ENCODE measurements around the gene GPC6.
"Not testable (repeated sequence)": the region's sequence is repeated elsewhere in the genome, so short reads cannot be mapped to it uniquely, and the experiment has no call there.

Gene GPC6

GRCh38 chr13:93450761-93451160, 224.2 kb downstream of the GPC6 start:
- no peaks in the 10 kb centered on the region for H3K36me3 ChIP-seq (ENCODE audit: insufficient read depth, low read length)
- H3K9ac ChIP-seq (ENCODE audit: low read depth, low read length): no peak overlapping the region
- H3K4me1 ChIP-seq (ENCODE audit: insufficient read depth, low read length): 0 out of 2 replicates have a peak, but pooled peaks cover 2% of the 10 kb centered on the region
- no peaks in the 10 kb centered on the region for H3K9me3 ChIP-seq (ENCODE audit: control insufficient read depth, insufficient read depth, low read length)

- H3K9ac ChIP-seq (ENCODE audit: low read depth, low read length); H3K4me1 ChIP-seq (ENCODE audit: insufficient read depth, low read length); H3K9me3 ChIP-seq (ENCODE audit: control insufficient read depth, insufficient read depth, low read length); H3K36me3 ChIP-seq (ENCODE audit: insufficient read depth, low read length): not testable (repeated sequence)
Measured at GRCh38 chr13:93454676-93455235, 228.1 kb downstream of the GPC6 start.

DNA sequence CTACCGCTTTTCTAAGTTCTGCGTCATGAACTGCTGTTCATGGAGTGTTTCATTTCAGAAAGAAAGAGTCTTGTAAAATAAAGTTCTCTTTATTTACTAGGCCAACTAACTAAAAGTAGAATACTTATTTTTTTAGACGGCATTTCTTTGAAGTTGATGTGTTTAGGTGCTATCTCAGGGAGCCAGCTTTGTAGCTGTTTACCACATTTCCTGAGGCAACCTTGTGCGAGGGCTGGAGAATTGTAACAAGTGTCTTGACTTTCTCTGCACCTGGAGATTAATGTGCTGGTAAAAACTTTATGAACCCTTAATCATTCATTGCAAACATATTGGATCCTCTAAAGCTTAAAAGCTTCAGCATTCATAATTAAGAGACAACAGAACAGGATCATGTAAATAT, 229.3 kb downstream of the GPC6 start:
- Histone ChIP-seq H3K9me3 (ENCODE audit: control insufficient read depth, insufficient read depth, low read length) (no peaks in the 10 kb centered on the region), H3K36me3 (ENCODE audit: insufficient read depth, low read length) (no peaks in the 10 kb centered on the region), H3K9ac (ENCODE audit: low read depth, low read length) (no peak overlapping the region), H3K4me1 (ENCODE audit: insufficient read depth, low read length) (0 out of 2 replicates have a peak, but pooled peaks cover 4% of the 10 kb centered on the region)

- H3K9me3 ChIP-seq (ENCODE audit: control insufficient read depth, insufficient read depth, low read length): no peaks in the 10 kb centered on the region
- H3K4me1 ChIP-seq (ENCODE audit: insufficient read depth, low read length): 0 out of 2 replicates have a peak, but pooled peaks cover 4% of the 10 kb centered on the region
- H3K36me3 ChIP-seq (ENCODE audit: insufficient read depth, low read length): no peaks in the 10 kb centered on the region
- H3K9ac ChIP-seq (ENCODE audit: low read depth, low read length): no peak overlapping the region
Measured at GRCh38 chr13:93460005-93460404, 233.4 kb downstream of the GPC6 start.

- Histone ChIP-seq H3K36me3 (ENCODE audit: insufficient read depth, low read length) (no peaks in the 10 kb centered on the region), H3K9ac (ENCODE audit: low read depth, low read length) (no peak overlapping the region), H3K4me1 (ENCODE audit: insufficient read depth, low read length) (no peaks in the 10 kb centered on the region), H3K9me3 (ENCODE audit: control insufficient read depth, insufficient read depth, low read length) (no peaks in the 10 kb centered on the region)
Measured at GRCh38 chr13:93462151-93462550, 235.5 kb downstream of the GPC6 start.

DNA sequence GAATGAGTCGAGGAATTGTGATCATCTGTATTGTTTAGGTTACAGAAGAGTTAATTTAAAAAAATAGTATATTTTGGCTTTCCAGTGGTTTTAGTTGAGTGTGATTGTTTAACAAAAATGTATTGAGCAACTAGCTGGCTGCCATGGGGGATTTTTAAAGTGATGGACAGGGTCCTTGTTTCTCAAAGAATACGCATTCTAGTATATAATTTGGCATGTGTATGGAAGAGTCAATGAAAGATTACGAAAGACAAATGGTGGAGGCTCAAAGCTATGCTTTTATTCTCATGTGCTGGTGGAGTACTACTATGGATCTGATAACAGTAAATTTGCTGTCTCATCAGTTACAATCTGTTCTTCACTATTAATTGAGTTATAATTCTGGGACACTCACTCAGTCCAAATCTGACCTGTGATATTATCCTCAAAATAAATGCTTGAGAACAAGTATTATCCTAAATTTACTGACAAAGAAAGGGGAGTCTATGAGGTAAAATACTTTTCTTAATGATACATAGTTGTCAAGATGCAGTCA, 240.0 kb downstream of the GPC6 start:
- Histone ChIP-seq H3K9me3 (ENCODE audit: control insufficient read depth, insufficient read depth, low read length) (no peaks in the 10 kb centered on the region; the same call in 1 of the 2 replicates), H3K36me3 (ENCODE audit: insufficient read depth, low read length) (no peaks in the 10 kb centered on the region), H3K9ac (ENCODE audit: low read depth, low read length) (no peak overlapping the region), H3K4me1 (ENCODE audit: insufficient read depth, low read length) (no peaks in the 10 kb centered on the region)

DNA sequence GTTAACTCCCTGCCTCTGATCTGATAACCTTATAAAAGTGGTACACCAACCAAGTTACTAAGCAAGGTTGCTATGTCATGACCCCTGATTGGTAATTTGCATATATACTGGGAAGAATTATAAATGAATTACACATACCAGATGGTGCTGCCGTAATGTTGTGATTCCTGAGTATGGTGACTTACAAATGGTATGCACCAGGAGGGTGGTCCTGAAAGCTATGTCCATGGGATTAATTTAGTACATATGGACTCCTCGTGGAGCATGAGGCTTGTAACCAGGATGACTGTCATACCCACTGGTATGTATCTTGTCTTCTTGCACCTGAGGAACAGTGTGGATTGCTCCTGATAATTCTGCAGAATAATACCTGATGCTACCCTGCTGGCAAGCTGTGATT, 240.6 kb downstream of the GPC6 start:
- Histone ChIP-seq H3K9me3 (ENCODE audit: control insufficient read depth, insufficient read depth, low read length) (no peaks in the 10 kb centered on the region; the same call in 1 of the 2 replicates), H3K4me1 (ENCODE audit: insufficient read depth, low read length) (no peaks in the 10 kb centered on the region), H3K9ac (ENCODE audit: low read depth, low read length) (no peak overlapping the region), H3K36me3 (ENCODE audit: insufficient read depth, low read length) (no peaks in the 10 kb centered on the region)

DNA sequence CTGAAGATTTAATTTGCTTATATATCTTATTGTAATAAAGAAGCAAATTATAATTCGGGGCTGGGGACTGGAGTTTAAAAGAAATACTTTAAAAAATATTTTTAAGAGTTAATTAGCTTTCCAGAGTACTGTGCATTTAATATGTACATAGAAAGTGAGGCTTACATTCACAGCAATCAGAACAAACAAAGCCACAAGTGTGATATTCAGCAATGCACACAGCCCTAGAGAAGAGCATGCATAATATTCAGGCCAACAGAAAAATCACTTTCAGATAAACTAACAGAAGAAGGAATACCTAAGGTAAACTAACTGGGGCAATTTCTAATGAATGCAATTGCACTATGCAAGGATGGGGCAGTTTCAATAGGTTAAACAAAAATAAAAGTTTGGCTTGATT, 241.8 kb downstream of the GPC6 start:
- H3K9ac ChIP-seq (ENCODE audit: low read depth, low read length): no peak overlapping the region
- no peaks in the 10 kb centered on the region; the same call in 1 of the 2 replicates for H3K9me3 ChIP-seq (ENCODE audit: control insufficient read depth, insufficient read depth, low read length)
- no peaks in the 10 kb centered on the region for H3K4me1 ChIP-seq (ENCODE audit: insufficient read depth, low read length)
- H3K36me3 ChIP-seq (ENCODE audit: insufficient read depth, low read length): no peaks in the 10 kb centered on the region

DNA sequence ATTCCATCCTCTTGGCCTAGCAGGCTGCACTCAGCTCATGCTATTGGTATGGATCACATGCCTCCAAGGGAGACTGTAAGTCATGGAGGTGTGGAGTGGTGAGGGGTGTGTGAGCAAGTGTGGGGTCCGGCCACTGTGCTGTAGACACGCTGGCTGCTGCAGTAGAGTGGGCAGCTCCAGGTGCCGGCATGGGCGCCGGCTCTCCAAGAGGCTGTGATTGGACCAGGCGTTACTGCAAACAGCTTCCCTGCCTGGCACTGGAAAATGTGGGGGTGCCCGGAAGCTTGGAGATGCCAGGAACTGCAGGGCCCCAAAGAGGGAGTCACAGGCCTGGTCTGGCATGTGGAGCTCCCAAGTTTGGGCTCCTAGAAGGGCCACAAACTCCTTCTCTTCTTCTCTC, 245.7 kb downstream of the GPC6 start:
- no peak overlapping the region for H3K9ac ChIP-seq (ENCODE audit: low read depth, low read length)
- H3K9me3 ChIP-seq (ENCODE audit: control insufficient read depth, insufficient read depth, low read length): no peaks in the 10 kb centered on the region; the same call in 1 of the 2 replicates
- no peaks in the 10 kb centered on the region for H3K36me3 ChIP-seq (ENCODE audit: insufficient read depth, low read length)

DNA sequence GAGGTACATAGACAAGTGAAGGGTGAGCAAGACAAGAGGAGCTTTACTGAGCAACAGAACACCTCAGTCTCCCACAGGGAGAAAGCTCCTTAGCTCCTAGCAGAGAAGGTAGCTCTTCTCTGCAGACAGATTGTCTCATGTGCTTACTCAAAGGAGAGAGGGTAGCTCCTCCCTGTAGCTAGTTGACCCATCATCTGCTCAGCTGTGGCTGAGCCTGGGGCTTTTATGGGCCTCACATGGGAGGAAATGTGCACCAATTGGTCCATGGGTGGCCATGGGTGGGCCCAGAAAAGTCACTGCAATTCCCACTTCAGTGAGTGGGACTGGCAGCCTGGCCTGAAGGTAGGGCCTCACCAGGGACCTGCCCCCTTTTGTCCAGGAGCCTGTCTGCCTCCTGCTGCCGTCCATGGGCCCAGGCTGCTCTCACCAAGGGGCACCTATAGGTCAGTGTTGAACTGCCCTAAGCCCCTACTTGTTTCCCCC, 246.2 kb downstream of the GPC6 start:
- Histone ChIP-seq H3K4me1 (ENCODE audit: insufficient read depth, low read length) (peaks cover 4% of the 10 kb centered on the region; the same call in 1 of the 2 replicates), H3K9ac (ENCODE audit: low read depth, low read length) (no peak overlapping the region), H3K9me3 (ENCODE audit: control insufficient read depth, insufficient read depth, low read length) (no peaks in the 10 kb centered on the region; the same call in 1 of the 2 replicates), H3K36me3 (ENCODE audit: insufficient read depth, low read length) (no peaks in the 10 kb centered on the region)

More for the DNA sequence above, 245.7 kb downstream of the GPC6 start:
- peaks cover 4% of the 10 kb centered on the region; the same call in 1 of the 2 replicates for H3K4me1 ChIP-seq (ENCODE audit: insufficient read depth, low read length)

DNA sequence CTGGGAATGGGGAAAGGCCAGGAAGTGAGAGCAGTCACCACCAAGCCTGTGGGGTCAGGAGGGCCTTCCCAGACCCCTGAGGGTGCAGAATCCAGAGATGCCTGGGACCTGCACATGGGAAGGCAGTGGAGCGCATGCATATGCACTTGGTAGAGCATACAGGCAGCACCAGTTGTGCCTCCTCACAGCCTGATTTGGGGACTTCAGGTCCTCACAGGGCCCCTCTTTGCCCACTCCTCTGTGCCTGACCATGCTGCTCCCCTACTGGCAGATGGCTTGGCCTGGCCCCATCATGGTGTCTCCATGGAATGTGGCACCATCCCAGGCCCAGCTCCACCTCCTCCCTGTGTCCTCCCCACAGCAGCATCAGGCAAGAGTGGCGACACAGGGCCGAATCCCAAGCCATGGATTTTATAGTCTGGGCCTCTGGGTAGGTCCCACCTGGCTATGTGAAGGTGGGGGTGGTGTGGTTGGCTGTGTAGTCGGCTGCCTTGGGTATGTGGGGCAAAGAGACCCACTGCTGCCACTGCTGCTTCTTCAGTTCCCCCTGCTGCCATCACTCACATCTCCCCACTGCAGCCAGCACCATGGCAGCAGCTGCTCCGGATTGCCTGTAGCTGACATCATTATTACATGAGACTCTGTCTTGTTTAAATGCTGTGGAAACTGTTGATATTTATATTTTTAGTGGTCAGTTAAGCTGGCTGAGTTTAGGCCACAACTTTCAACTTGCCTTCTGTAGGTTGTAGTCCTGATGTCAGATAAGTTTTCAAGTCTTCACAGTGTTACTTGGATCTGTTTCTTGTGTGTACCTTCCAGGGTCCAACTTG, 247.0 kb downstream of the GPC6 start:
- peaks cover 4% of the 10 kb centered on the region; the same call in 1 of the 2 replicates for H3K4me1 ChIP-seq (ENCODE audit: insufficient read depth, low read length)
- no peaks in the 10 kb centered on the region for H3K9me3 ChIP-seq (ENCODE audit: control insufficient read depth, insufficient read depth, low read length)
- H3K36me3 ChIP-seq (ENCODE audit: insufficient read depth, low read length): no peaks in the 10 kb centered on the region

GRCh38 chr13:93476175-93476574, 249.6 kb downstream of the GPC6 start:
- H3K9ac ChIP-seq (ENCODE audit: low read depth, low read length): no peak overlapping the region
- H3K36me3 ChIP-seq (ENCODE audit: insufficient read depth, low read length): no peaks in the 10 kb centered on the region
- H3K4me1 ChIP-seq (ENCODE audit: insufficient read depth, low read length): peaks cover 4% of the 10 kb centered on the region; the same call in 1 of the 2 replicates
- no peaks in the 10 kb centered on the region for H3K9me3 ChIP-seq (ENCODE audit: control insufficient read depth, insufficient read depth, low read length)

More for the DNA sequence above, 247.0 kb downstream of the GPC6 start:
- H3K9ac ChIP-seq (ENCODE audit: low read depth, low read length): no peak overlapping the region

GRCh38 chr13:93477238-93477637, 250.6 kb downstream of the GPC6 start:
- no peak overlapping the region for H3K9ac ChIP-seq (ENCODE audit: low read depth, low read length)
- H3K36me3 ChIP-seq (ENCODE audit: insufficient read depth, low read length): no peaks in the 10 kb centered on the region
- peaks cover 4% of the 10 kb centered on the region; the same call in 1 of the 2 replicates for H3K4me1 ChIP-seq (ENCODE audit: insufficient read depth, low read length)
- no peaks in the 10 kb centered on the region for H3K9me3 ChIP-seq (ENCODE audit: control insufficient read depth, insufficient read depth, low read length)

- Histone ChIP-seq H3K9ac (ENCODE audit: low read depth, low read length) (no peak overlapping the region), H3K9me3 (ENCODE audit: control insufficient read depth, insufficient read depth, low read length) (no peaks in the 10 kb centered on the region), H3K36me3 (ENCODE audit: insufficient read depth, low read length) (no peaks in the 10 kb centered on the region)
Measured at GRCh38 chr13:93480553-93481106, 254.0 kb downstream of the GPC6 start.

More at GRCh38 chr13:93480553-93481106, 254.0 kb downstream of the GPC6 start:
- peaks cover 4% of the 10 kb centered on the region; the same call in 1 of the 2 replicates for H3K4me1 ChIP-seq (ENCODE audit: insufficient read depth, low read length)
